ENCODE measurements around the gene CDC42BPG.

Gene CDC42BPG

DNA sequence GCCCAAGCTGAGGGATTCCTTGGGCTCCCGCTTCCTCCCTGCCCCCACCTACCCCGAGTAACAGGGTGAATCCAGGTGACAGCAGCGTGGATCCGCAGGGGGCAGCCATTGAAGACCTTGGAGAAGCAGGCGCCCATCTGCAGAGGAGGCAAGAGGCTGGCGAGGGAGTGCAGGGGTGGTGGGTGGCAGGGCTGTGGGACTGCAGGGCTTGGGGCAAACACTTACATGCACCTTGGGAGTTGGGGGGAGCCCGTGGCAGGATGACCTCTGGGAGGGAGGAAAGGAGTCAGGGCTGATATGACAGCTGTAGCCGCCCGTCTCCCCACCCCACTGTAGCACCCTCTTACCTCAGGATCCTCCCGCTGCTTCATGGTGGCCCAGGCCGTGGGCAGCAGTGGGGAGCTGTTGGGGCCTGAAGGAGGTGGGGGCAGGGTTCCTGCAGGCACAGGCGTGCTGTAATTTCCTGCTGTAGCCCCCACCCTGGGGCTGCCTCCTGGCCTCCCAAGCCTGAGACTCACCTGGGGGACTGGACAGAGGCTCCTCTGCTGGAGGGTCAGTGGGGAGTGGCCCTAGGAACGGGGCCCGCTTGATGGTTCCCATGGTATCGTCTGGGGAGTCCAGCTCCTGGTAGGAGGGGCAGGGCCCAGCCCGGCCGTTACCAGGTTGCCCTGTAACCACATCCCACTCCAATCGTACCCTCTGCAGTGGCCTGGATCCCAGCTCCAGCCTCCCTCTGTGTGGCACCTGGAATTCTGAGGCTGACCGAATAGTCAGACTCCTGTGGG, 47.5 kb downstream of the CDC42BPG start:
- in situ Hi-C loops (cut with MboI; ENCODE audit: low pct_unique_long_range_greater_than_20kb, low sequenced_read_pairs): no loop called here
- DNase-seq: no peak

DNA sequence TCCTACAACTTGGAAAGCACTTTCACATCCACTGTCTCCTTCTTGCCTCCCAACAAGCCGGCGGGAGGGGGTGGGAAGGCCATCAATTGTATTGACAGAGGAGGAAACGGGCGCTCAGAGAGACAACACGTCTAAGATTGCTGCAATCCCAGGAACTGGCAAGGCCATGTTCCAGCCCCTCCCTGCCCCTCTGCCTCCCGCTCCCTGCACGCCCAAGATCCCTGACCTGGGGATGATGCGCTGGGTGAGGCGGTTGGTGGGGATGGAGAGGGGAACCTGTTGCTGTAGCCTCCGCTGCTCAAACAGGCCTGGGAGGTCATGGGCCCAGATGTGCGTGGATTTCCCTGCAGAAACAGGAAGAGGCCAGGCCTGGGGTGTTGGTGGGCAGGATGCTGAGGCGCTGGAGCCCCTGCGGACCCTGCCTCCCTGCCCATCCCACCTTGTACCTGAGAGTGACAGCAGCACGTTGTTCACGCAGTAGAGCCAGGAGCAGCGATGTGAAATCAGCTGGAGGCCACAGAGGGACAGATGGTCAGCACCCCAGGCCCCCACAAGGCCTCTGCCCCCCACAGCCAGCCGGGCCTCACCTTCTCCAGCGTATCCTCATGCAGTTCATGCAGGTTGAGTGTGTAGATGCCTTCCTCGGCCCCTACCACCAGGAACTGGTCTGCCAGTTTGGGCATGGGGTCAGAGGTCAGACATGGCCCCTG, 48.3 kb downstream of the CDC42BPG start:
- in situ Hi-C loops (cut with MboI; ENCODE audit: low pct_unique_long_range_greater_than_20kb, low sequenced_read_pairs): no loop called here
- DNase-seq: peak; percentile 37

DNA sequence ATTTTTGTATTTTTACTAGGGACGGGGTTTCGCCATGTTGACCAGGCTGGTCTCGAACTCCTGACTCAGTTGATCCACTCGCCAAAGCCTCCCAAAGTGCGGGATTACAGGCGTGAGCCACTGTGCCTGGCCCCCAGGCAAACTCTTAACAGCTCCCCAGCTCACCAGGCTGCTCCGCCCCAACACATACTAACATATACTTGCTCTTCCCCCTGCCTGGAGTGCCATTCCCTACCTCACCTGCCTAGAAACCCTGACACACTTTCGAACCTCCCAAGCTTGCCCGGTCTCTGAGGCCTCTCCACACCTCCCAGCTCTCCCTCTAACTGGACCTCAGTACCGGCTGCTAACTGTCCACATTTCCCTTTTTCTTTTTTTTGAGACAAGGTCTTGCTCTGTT, 49.9 kb downstream of the CDC42BPG start:
- in situ Hi-C loops (cut with MboI; ENCODE audit: low pct_unique_long_range_greater_than_20kb, low sequenced_read_pairs): no loop called here
- no peak for DNase-seq

DNA sequence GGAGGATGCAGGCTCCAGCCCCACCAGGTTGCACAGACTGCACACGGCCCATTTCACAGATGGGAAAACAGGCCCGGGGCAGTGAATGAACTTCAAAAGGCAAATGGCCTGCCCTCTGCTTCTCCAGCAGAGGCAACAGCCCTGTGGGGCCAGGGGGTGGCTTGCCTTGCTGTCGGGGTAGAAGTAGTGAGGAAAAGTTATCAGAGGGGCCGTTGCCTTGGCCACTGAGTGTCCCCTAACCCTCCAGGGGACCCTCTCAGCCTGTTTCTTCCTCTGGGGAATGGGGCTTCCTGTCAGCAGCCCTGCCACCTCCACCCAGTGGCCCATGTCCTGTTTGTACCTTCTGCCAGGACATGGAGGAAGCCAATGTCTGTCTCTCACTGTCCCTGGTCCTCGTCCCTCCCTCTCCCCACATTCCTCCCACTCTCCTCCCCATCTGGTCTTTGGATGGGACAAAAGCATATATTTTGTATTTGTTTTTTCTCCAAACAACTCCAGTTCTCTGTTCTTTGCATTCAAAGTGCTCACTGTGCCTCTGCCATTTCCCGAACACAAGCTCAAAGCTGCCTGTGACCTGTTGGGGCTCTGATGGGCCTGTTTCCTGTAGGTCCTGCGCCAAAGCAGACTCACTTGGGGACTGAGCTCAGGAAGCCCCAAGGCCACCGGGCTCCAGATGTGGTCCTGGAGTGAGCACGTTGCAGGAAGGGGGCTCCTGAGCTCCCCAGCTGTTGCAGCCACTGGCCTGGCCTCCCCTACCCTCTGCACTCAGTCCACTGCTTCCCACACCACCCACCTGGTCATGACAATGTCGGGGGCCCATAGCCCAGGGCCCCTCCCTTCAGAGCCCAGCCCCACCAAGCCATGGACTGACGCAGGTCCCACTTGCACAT, 50.9 kb downstream of the CDC42BPG start:
- in situ Hi-C loops (cut with MboI; ENCODE audit: low pct_unique_long_range_greater_than_20kb, low sequenced_read_pairs): no loop called here

DNA sequence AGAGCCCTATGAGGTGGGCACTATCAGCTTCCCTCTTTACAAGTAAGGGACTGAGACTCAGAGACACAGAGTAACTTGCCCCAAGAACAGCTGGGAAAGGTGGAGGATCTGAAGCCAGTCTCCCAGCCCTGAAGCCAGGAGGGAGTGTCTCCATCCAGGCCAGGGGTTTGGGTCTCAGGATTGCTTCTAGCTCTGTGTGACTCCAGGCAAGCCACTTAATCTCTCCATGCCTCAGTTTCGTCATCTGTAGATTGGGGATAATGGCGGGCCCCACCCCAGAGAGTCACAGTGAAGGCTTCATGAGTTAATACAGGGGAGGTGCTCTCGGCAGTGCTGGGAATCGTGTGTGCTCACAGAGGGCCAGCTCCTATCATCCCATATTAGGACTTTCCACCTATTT, 52.0 kb downstream of the CDC42BPG start:
- DNase-seq: no peak
- in situ Hi-C loops (cut with MboI; ENCODE audit: low pct_unique_long_range_greater_than_20kb, low sequenced_read_pairs): no loop called here

More for the DNA sequence above, 50.9 kb downstream of the CDC42BPG start:
- no peak for DNase-seq

- in situ Hi-C loops (cut with MboI; ENCODE audit: low pct_unique_long_range_greater_than_20kb, low sequenced_read_pairs): no loop called here
- DNase-seq: no peak
Measured at GRCh38 chr11:64791781-64792291, 52.6 kb downstream of the CDC42BPG start.

DNA sequence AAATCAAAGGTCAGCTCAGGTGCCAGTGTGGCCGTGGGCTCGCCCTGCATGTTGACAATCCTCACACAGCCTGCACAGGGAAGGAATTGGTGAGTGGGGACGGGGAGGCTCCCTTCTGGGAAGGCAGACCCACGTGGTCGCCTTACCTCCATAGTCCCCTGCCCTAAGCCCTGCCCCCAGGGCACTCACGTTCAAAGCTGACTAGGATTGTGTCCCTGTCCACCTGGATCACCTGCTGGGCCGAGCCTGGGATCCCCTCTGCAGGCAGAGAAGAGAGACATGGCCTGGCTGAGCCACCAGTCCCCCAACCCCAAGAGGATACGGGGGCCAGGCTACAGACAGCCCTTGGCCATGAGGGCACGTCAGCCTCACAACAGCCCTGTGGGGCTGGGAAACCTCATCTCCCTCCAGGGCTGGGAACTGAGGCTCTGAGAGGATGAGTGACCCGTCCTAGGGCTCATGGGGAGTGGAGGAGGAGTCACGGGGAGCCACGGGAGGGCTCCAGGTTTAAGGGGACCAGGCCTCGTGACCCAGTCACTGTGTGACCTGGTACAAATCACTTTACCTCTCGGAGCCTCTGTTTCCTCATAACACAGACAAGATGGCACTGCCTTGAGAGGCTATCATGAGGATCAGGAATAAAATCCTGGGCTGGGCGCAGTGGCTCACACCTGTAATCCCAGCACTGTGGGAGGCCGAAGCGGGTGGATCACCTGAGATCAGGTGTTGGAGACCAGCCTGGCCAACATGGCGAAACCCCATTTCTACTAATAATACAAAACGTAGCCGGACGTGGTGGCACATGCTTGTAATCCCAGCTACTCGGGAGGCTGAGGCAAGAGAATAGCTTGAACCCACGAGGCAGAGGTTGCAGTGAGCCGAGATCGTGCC, 54.0 kb downstream of the CDC42BPG start:
- in situ Hi-C loops (cut with MboI; ENCODE audit: low pct_unique_long_range_greater_than_20kb, low sequenced_read_pairs): no loop called here
- DNase-seq: no peak

- no peak for DNase-seq
- in situ Hi-C loops (cut with MboI; ENCODE audit: low pct_unique_long_range_greater_than_20kb, low sequenced_read_pairs): no loop called here
Measured at GRCh38 chr11:64789331-64790204, 54.9 kb downstream of the CDC42BPG start.

DNA sequence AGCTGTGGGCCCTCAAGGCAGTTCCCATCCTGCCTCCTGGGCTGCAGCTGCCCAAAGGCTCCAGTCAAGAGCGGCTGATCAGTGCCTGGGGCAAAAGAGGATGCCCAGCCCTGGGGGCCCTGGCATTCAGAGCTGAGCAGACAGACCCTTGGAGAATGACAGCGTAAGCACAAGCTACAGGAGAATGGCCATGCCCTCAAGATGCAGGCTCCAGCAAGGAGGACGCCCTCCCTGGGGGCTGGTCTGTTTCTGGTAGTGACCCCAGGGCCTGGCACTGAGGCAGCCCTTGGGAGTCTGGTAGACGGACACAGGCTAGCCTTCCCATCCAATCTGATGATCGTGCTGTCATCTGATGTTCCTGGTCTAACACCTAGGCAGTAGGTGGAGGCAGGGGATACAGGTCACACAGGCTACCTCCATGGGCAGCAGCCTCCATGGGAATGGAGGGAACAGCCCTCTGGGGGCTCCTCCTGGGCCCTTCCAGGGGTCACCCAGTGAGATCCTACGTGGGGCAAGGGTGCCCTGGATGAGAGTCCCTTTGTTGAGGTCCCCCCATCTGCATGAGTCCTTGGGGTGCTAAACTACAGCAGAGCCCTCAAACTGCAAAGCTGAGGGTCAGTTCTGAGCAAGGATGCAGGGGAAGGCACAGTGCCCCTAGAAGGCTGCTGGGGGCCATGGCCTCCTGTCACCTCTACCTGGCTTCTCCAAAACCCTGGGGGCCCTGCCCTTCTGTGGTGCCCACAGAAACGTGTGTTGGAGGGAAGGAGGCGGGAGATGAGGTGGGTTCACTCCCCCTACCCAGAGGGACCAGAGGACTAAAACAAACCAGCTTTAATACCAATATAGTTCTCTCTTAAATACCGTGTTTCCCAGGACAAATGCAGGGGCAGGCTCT, 55.9 kb downstream of the CDC42BPG start:
- in situ Hi-C loops (cut with MboI; ENCODE audit: low pct_unique_long_range_greater_than_20kb, low sequenced_read_pairs): no loop called here

DNA sequence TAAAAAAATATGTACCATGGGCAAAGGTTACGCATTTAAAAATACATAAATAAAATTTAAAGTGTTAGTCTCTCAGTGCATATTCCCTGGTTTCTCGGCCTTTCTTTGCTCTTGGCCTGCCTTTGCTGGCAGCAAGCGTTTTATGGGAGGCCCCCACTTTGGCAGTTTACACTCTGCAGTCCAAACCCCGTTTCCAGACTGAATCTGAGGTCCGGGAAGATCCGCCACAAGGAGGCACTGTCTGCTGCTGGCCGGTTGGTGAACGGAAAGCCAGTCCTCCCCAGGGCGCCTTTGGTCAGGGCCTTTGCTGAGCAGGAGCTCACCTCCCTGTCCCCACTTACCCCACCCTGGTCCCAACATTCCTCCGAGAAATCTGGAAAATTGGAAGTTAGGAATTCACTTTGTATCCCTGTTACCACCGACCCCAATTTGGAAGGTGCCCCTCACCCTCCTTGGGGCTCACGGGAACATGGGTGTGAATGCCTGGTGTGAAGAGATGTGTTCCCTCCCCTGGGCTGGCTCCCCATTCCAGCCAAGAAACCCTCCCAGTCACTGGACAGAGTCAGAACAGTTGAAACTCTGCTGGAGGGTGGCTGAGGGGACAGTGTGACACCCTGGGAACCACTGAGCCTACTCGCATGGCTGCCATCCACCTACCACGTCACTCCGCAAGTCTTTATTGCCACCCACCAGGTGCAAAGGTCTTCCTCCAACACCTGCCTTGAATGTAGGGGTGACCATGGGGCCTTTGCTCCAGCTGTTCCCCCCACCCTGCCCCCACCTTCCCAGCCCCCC, 56.7 kb downstream of the CDC42BPG start:
- DNase-seq: peak; percentile 56
- in situ Hi-C loops (cut with MboI; ENCODE audit: low pct_unique_long_range_greater_than_20kb, low sequenced_read_pairs): no loop called here

More for the DNA sequence above, 55.9 kb downstream of the CDC42BPG start:
- no peak for DNase-seq

GRCh38 chr11:64786308-64786707, 58.1 kb downstream of the CDC42BPG start:
- in situ Hi-C loops (cut with MboI; ENCODE audit: low pct_unique_long_range_greater_than_20kb, low sequenced_read_pairs): no loop called here

DNA sequence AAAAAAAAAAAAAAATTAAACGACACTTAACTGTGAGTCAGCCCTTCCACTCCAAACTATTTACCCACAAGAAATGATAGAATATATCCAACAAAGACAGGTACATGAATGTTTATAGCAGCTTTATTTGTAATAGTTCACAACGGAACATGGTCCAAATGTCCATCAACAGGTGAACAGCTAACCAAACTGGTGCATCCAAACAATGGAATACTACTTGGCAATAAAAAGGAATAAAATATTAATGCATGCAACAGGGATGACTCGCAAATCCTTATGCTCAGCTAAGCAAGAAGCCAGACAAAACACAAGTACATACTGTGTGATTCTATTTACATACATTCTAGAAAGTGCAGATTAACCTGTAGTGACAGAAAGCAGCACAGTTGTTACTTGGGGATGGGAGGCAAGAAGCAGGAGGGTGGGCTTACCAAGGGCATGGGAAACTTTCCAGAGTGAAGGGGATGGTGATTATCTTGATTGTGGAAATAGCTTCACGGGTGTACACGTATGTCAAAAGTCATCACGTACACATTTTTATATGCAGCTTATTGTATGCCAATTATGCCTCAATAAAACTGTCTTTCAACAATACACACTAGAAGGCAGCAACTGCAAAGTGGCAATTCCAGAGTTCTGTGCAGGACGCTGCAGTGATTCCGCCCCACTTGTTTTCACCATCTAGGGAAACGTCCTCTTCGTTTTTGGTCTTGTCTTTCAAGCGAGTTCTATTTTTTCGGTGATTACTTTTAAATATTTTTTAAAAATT, 59.5 kb downstream of the CDC42BPG start:
- no peak for DNase-seq
- in situ Hi-C loops (cut with MboI; ENCODE audit: low pct_unique_long_range_greater_than_20kb, low sequenced_read_pairs): no loop called here

More at GRCh38 chr11:64786308-64786707, 58.1 kb downstream of the CDC42BPG start:
- no peak for DNase-seq

DNA sequence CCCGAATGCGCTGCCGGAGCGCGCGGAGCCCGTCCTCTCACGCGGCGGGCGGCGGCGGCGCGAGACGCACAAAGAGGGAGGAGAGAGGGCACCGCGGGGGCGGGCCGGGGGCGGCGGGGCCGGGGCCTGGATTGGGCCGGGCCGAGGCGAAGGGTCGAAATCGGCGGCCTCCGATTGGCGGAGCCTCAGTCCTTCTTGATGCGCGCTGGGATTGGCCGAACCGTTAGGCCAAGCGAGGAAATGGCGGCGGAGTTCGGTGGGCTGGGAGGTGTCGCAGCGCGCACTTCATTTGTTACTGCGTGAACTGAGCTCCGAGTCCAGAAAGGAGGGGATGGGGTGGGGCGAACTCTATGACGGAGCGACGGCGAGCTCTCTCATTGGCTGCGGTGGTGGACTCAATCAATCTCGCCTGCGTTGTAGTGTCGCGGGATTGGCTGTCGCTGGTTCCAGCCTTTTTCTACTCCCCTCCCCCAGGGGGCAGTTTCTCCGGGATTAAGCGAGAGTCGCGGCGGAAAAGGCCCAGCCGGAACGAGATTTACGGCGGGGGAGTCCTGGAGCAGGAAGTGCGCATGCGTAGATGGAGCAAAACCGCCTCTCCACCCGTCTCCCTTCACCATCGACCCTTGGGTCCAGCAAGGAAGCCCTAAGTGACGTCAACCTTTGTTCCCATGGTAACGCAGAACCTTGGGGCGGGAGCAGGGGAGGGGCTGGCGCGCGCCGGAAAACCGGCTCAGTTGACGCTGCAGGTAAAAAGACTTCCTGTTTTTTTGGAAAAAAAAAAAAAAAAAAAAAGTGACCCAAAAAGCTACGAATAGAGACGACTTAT, 65.8 kb downstream of the CDC42BPG start, which contains the start of gene SF1:
Gene SF1 (minus strand): TSS at position 70 of the 826 bp plus-strand sequence. CDS start 150 bp downstream, outside the sequence.
- in situ Hi-C loops (cut with MboI; ENCODE audit: low pct_unique_long_range_greater_than_20kb, low sequenced_read_pairs): no loop called here
- DNase-seq: peak; percentile 100

DNA sequence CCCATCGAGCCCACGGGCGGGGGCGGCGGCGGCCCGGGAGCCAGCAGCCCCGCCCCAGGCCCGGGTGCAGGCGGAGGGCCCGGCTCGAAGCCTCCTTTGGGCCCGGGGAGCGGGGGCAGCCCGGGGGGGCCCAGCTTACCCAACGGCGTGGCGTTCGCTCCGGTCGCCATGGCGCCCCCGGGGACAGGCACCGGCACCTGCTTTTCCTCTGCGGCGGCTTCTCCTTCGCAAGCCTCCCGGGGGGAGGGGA, 66.3 kb downstream of the CDC42BPG start:
- in situ Hi-C loops (cut with MboI; ENCODE audit: low pct_unique_long_range_greater_than_20kb, low sequenced_read_pairs): no loop called here
- no peak for DNase-seq

Data from KBM-7 (cell line).